Upper lobe of left lung (tissue), 6 donors: ENCODE data around the gene GABRG3. TPM values are rescaled to one million over a fixed set of nuclear protein-coding genes. Genes with fewer than 3 reads are reported as not detected.

Experiments used
- ATAC-seq, 2 donors: fragments of 200-7000 bp; cut with Tn5 transposase; one replicate each; pipeline ENCODE4 v1.9.1; 2022; ENCODE audit warnings: mild to moderate bottlenecking in 2 of 2, moderate library complexity in 2 of 2; ENCODE audit not compliant: low FRiP score in 2 of 2
- DNase-seq, 2 donors: peaks; one replicate each; pipeline ENCODE4 v3.0.0-alpha.2; 2019 to 2020
- H3K27ac ChIP-seq, 4 donors: fragments of 200-600 bp; sonication (generic); one replicate each; pipeline ENCODE4 v1.5.1; 2016 to 2019
- H3K27me3 ChIP-seq, 4 donors: fragments of 200-600 bp; sonication (generic); one replicate each; pipeline ENCODE4 v1.5.1; 2017 to 2019
- H3K36me3 ChIP-seq, 4 donors: fragments of 200-600 bp; sonication (generic); one replicate each; pipeline ENCODE4 v1.5.1; 2016 to 2019
- H3K4me1 ChIP-seq, 4 donors: fragments of 200-600 bp; sonication (generic); one replicate each; pipeline ENCODE4 v1.5.1; 2018 to 2019
- H3K4me3 ChIP-seq, 4 donors: fragments of 200-600 bp; sonication (generic); one replicate each; pipeline ENCODE4 v1.5.1; 2017 to 2019; ENCODE audit warnings: mild to moderate bottlenecking in 2 of 4, moderate library complexity in 1 of 4
- H3K9me3 ChIP-seq, 4 donors: fragments of 200-600 bp; sonication (generic); one replicate each; pipeline ENCODE4 v1.5.1; 2018 to 2019
- CTCF ChIP-seq, 6 experiments: fragments of 450-650 bp in 4 of 6; fragments of 200-600 bp in 2 of 6; sonication (generic) in 2 of 6; IDR thresholded peaks; one replicate each; pipeline ENCODE4 v1.5.1; 2016 to 2019; ENCODE audit warnings: antibody characterized with exemption in 6 of 6
- EP300 ChIP-seq, 4 donors: sonication (generic); formaldehyde crosslinking; IDR thresholded peaks; one replicate each; pipeline ENCODE4 v1.5.1; 2017; ENCODE audit warnings: antibody characterized with exemption in 4 of 4, control low read depth in 2 of 4
- POLR2A ChIP-seq, 4 donors: fragments of 450-650 bp; IDR thresholded peaks; one replicate each; pipeline ENCODE4 v1.5.1; 2016 to 2017; ENCODE audit warnings: antibody characterized with exemption in 4 of 4, mild to moderate bottlenecking in 2 of 4
- POLR2AphosphoS5 ChIP-seq, 2 donors: sonication (generic); formaldehyde crosslinking; IDR thresholded peaks; one replicate each; pipeline ENCODE4 v1.5.1; 2017; ENCODE audit warnings: antibody characterized with exemption in 2 of 2
- WGBS, 2 donors: methylation state at CpG; one replicate each; pipeline ENCODE4 v1.1.5; 2017 to 2018; 5-methylcytosine and 5-hydroxymethylcytosine counted together
- total RNA-seq, 6 donors: library from RNA; depleted of rRNA in 4 of 6; stranded (reverse); fragments of >200 nt in 4 of 6; gene quantifications; one replicate each; pipeline versions ENCODE4 v1.1.0 to v1.2.1, GENCODE V29; 2016 to 2021
- donor health status: DM: no; HTN: no; CAD: no; lungs with moderate emphysema.
- donor health status: DM: no; HTN: yes; CAD: no; lungs with severe emphysema.

GABRG3 gene
- total RNA-seq, 6 donors from 2014 or later: not detected

- no peak overlapping the region for H3K4me3 ChIP-seq
- 80 to 83% methylated on average over 4 of the region's 4 CpGs for WGBS, 2 donors
- H3K36me3 ChIP-seq: no peaks in the 10 kb centered on the region
- no peak overlapping the region for H3K27ac ChIP-seq
- no peak for TF ChIP-seq EP300 (IDR thresholded peaks at IDR 0.05)
- no peak for TF ChIP-seq POLR2A (IDR thresholded peaks at IDR 0.05)
- no peak for TF ChIP-seq CTCF (IDR thresholded peaks at IDR 0.05)
- TF ChIP-seq POLR2AphosphoS5 (IDR thresholded peaks at IDR 0.05): no peak
- H3K4me1 ChIP-seq: no peaks in the 10 kb centered on the region
- ATAC-seq (no peak), DNase-seq (no peak)
- no peaks in the 10 kb centered on the region for H3K27me3 ChIP-seq
- H3K9me3 ChIP-seq: peaks cover 0 to 12% (median 2%) of the 10 kb centered on the region in 4 donors
These were observed 541.5 kb downstream of the GABRG3 start for GRCh38 chr15:27512281-27513001.

DNA sequence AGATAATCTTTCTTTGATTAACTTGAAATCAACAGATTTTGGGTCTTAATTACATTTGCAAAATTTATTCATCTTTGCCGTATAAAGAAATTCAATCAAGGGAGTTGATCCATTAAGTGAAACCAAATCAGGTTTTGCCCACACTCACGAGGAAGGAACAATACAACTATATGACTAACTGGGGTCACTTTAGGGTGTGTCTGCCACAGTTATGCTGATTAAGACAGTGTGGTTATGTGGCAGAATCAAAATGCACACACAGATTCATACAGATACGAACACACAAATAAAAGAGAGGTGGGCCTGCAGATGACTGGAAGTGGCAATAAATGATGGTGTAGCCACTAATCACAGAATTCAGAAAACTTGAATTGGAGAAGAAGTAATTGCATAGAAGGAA, 543.5 kb downstream of the GABRG3 start:
- TF ChIP-seq POLR2A (IDR thresholded peaks at IDR 0.05) (no peak), EP300 (IDR thresholded peaks at IDR 0.05) (no peak), POLR2AphosphoS5 (IDR thresholded peaks at IDR 0.05) (no peak), CTCF (IDR thresholded peaks at IDR 0.05) (no peak)
- Histone ChIP-seq H3K4me1 (no peaks in the 10 kb centered on the region), H3K27ac (no peak overlapping the region), H3K9me3 (peaks cover 0 to 1% (median 0%) of the 10 kb centered on the region in 4 donors), H3K36me3 (no peaks in the 10 kb centered on the region), H3K4me3 (no peak overlapping the region), H3K27me3 (no peaks in the 10 kb centered on the region)
- WGBS, 2 donors: 71 to 75% methylated on average over 3 of the region's 3 CpGs
- no peak for ATAC-seq
- DNase-seq: no peak

DNA sequence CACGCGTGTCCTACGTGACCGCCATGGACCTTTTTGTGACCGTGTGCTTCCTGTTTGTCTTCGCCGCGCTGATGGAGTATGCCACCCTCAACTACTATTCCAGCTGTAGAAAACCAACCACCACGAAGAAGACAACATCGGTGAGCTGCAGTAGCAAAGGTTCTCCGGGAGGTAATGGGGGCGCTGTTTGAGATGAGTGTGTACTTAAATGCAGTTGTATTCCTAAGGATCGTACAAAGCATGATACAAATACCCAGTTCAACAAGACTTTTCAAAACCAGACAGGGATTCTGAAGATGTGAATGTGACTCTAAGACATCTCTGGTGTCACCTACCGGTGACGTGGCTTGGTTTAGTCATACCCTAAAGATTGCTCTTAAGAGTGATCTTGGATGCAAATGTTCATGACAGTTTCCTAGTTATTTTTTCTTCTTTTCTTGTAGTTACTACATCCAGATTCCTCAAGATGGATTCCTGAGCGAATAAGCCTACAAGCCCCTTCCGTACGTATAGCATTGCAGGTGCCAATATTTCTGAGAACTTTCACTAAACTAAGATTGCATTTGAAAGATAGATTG, 556.6 kb downstream of the GABRG3 start:
- H3K4me1 ChIP-seq: no peaks in the 10 kb centered on the region
- no peak overlapping the region for H3K4me3 ChIP-seq
- no peak for TF ChIP-seq POLR2A (IDR thresholded peaks at IDR 0.05)
- TF ChIP-seq POLR2AphosphoS5 (IDR thresholded peaks at IDR 0.05): no peak
- no peak for TF ChIP-seq CTCF (IDR thresholded peaks at IDR 0.05)
- TF ChIP-seq EP300 (IDR thresholded peaks at IDR 0.05): no peak
- no peaks in the 10 kb centered on the region for H3K27me3 ChIP-seq
- H3K9me3 ChIP-seq: no peaks in the 10 kb centered on the region
- DNase-seq: no peak
- 84 to 86% methylated on average over 18 of the region's 18 CpGs for WGBS, 2 donors
- no peak for ATAC-seq
- H3K36me3 ChIP-seq: no peaks in the 10 kb centered on the region
- no peak overlapping the region for H3K27ac ChIP-seq

- TF ChIP-seq POLR2AphosphoS5 (IDR thresholded peaks at IDR 0.05) (no peak), CTCF (IDR thresholded peaks at IDR 0.05) (no peak), POLR2A (IDR thresholded peaks at IDR 0.05) (no peak)
- Histone ChIP-seq H3K4me3 (no peak overlapping the region), H3K27me3 (no peaks in the 10 kb centered on the region), H3K27ac (no peak overlapping the region), H3K4me1 (no peaks in the 10 kb centered on the region), H3K36me3 (no peaks in the 10 kb centered on the region), H3K9me3 (no peaks in the 10 kb centered on the region)
- no peak for ATAC-seq
- DNase-seq: no peak
- WGBS, 2 donors: 80 to 82% methylated on average over 8 of the region's 8 CpGs
These were observed 558.4 kb downstream of the GABRG3 start for GRCh38 chr15:27529399-27529798.

DNA sequence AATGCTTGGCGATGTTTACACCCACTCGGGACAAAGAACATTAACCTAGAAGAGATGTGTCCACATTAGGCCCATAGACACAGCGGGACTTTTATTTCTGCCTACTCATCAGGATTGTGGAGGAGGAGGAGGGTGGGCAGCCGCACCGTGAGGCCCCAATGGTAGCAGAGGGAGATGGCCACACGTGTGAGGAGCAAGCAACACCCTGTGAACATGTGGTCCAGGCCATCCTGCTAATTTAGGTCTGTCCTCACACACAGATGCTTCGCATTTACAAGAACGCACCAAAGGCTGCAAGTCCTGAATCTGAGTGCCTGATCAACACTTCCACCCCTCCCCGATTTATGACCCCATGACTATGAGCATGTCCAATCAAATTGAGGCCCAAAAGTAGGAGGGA, 560.0 kb downstream of the GABRG3 start:
- Histone ChIP-seq H3K4me1 (no peaks in the 10 kb centered on the region), H3K27me3 (no peaks in the 10 kb centered on the region), H3K4me3 (no peak overlapping the region), H3K36me3 (no peaks in the 10 kb centered on the region), H3K27ac (no peak overlapping the region), H3K9me3 (no peaks in the 10 kb centered on the region)
- DNase-seq: peak in 1 of 2 donors; percentile 14
- no peak for ATAC-seq
- WGBS, 2 donors: 88 to 97% methylated on average over 8 to 9 of the region's 9 CpGs
- TF ChIP-seq EP300 (IDR thresholded peaks at IDR 0.05): no peak
- TF ChIP-seq CTCF (IDR thresholded peaks at IDR 0.05): no peak
- no peak for TF ChIP-seq POLR2AphosphoS5 (IDR thresholded peaks at IDR 0.05)
- no peak for TF ChIP-seq POLR2A (IDR thresholded peaks at IDR 0.05)
